GM23338 (cell line): Measurements from ENCODE around the gene MEGF10. TPM values are rescaled to one million over a fixed set of nuclear protein-coding genes. Genes with fewer than 3 reads are reported as not detected.

Experiments
- ATAC-seq: fragments of 200-7000 bp; cut with Tn5 transposase; 3 replicates; pipeline ENCODE4 v1.9.1; 2020
- DNase-seq: peaks from one replicate; pipeline ENCODE4 v3.0.0-alpha.2; 2015; ENCODE audit warnings: low spot score
- H2AFZ ChIP-seq: fragments of 200-600 bp; sonication (generic); 2 replicates; pipeline ENCODE4 v1.8.0; 2016; ENCODE audit warnings: antibody characterized with exemption, mild to moderate bottlenecking, moderate library complexity
- H3F3A ChIP-seq: fragments of 200-600 bp; sonication (generic); replicated peaks from 2 replicates; pipeline ENCODE4 v1.8.0; 2017; ENCODE audit warnings: antibody characterized with exemption, mixed run types, low read depth
- H3K27ac ChIP-seq: fragments of 200-600 bp; sonication (generic); 2 replicates; pipeline ENCODE4 v1.6.1; 2016; ENCODE audit warnings: low read depth
- H3K27me3 ChIP-seq: fragments of 200-600 bp; sonication (generic); 2 replicates; pipeline ENCODE4 v1.8.0; 2016; ENCODE audit warnings: mild to moderate bottlenecking, mixed run types, moderate library complexity; ENCODE audit not compliant: insufficient read depth
- H3K36me3 ChIP-seq: fragments of 200-600 bp; sonication (generic); 2 replicates; pipeline ENCODE4 v1.8.0; 2016; ENCODE audit warnings: mild to moderate bottlenecking; ENCODE audit not compliant: insufficient read depth
- H3K4me1 ChIP-seq: fragments of 200-600 bp; sonication (generic); 2 replicates; pipeline ENCODE4 v1.8.0; 2016; ENCODE audit warnings: mild to moderate bottlenecking, moderate library complexity; ENCODE audit not compliant: insufficient read depth
- H3K4me2 ChIP-seq: fragments of 200-600 bp; sonication (generic); 2 replicates; pipeline ENCODE4 v1.7.1; 2017; ENCODE audit warnings: mixed run types
- H3K4me3 ChIP-seq: fragments of 200-600 bp; sonication (generic); 2 replicates; pipeline ENCODE4 v1.6.1; 2016; ENCODE audit warnings: mixed run types
- H3K79me2 ChIP-seq: fragments of 200-600 bp; sonication (generic); replicated peaks from 2 replicates; pipeline ENCODE4 v1.8.0; 2017; ENCODE audit warnings: mild to moderate bottlenecking; ENCODE audit not compliant: insufficient read depth
- H3K9me2 ChIP-seq: fragments of 200-600 bp; sonication (generic); 2 replicates; pipeline ENCODE4 v1.8.0; 2017; ENCODE audit not compliant: insufficient read depth
- H4K20me1 ChIP-seq: fragments of 200-600 bp; sonication (generic); replicated peaks from 2 replicates; pipeline ENCODE4 v1.8.0; 2017; ENCODE audit warnings: mild to moderate bottlenecking; ENCODE audit not compliant: insufficient read depth
- H3K27ac Mint-ChIP-seq: 2 replicates; pipeline ENCODE4 v1.8.0; 2020; ENCODE audit warnings: inconsistent platforms, mild to moderate bottlenecking, moderate library complexity, mixed read lengths
- H3K27me3 Mint-ChIP-seq: 3 replicates; pipeline ENCODE4 v1.8.0; 2022; ENCODE audit warnings: low read depth, mild to moderate bottlenecking, moderate library complexity, mixed read lengths, inconsistent platforms; ENCODE audit not compliant: insufficient read depth, poor library complexity
- H3K36me3 Mint-ChIP-seq: 3 replicates; pipeline ENCODE4 v1.8.0; 2021; ENCODE audit warnings: low read depth, mild to moderate bottlenecking, inconsistent platforms, moderate library complexity, mixed read lengths
- H3K4me1 Mint-ChIP-seq: 3 replicates; pipeline ENCODE4 v1.8.0; 2020; ENCODE audit warnings: mild to moderate bottlenecking, inconsistent platforms, mixed read lengths
- H3K4me3 Mint-ChIP-seq: 3 replicates; pipeline ENCODE4 v1.8.0; 2021; ENCODE audit warnings: moderate library complexity, mild to moderate bottlenecking, inconsistent platforms, mixed read lengths
- H3K9me3 Mint-ChIP-seq: 3 replicates; pipeline ENCODE4 v1.8.0; 2020; ENCODE audit warnings: moderate library complexity, mild to moderate bottlenecking, inconsistent platforms, mixed read lengths
- EZH2 ChIP-seq: fragments of 200-600 bp; sonication (generic); IDR thresholded peaks from one replicate; pipeline ENCODE4 v1.8.0; 2017; ENCODE audit warnings: antibody characterized with exemption, mild to moderate bottlenecking, low read depth; ENCODE audit not compliant: unreplicated experiment
- EZH2phosphoT487 ChIP-seq: fragments of 200-600 bp; sonication (generic); IDR thresholded peaks from one replicate; pipeline ENCODE4 v1.8.1; 2018; ENCODE audit warnings: antibody characterized with exemption; ENCODE audit not compliant: unreplicated experiment
- POLR2AphosphoS5 ChIP-seq: IDR thresholded peaks from 2 replicates; pipeline ENCODE4 v1.6.1; 2016; ENCODE audit warnings: antibody characterized with exemption, low read depth
- ZNF114 ChIP-seq: fragments of 250-450 bp; sonication (Bioruptor Pico); IDR thresholded peaks from 2 replicates; pipeline ENCODE4 v1.5.0; 2020; ENCODE audit warnings: mild to moderate bottlenecking, moderate library complexity
- polyA plus RNA-seq: library from polyadenylated mRNA; unstranded; fragments of >200 nt; fragmentation: Nextera tagmentation; extraction: Ambion mirVana; gene quantifications from 2 replicates; pipeline ENCODE4 v1.2.1, GENCODE V29; 2016
- total RNA-seq: library from RNA; depleted of rRNA; stranded (reverse); fragments of >200 nt; shearing (Covaris generic); gene quantifications from 2 replicates; pipeline ENCODE4 v1.2.3, GENCODE V29; 2014
- TF ChIP-seq, protein P1 (sequence below): fragments of 250-450 bp; sonication (Bioruptor Pico); IDR thresholded peaks from 2 replicates; pipeline ENCODE4 v1.5.0; 2020; ENCODE audit warnings: mild to moderate bottlenecking, moderate library complexity
- TF ChIP-seq, protein P2 (sequence below), 2 experiments: fragments of 200-600 bp in 1 of 2; sonication (generic) in 1 of 2; conservative IDR thresholded peaks; 2 replicates each; pipeline versions ENCODE4 v1.5.1 to v1.6.1; 2016 to 2017; ENCODE audit warnings: antibody characterized with exemption in 2 of 2, low read depth in 2 of 2, mild to moderate bottlenecking in 2 of 2, moderate library complexity in 1 of 2

Gene MEGF10
- total and polyA plus RNA-seq, 2 experiments from 2014 or later: 4.5 to 28.3 TPM

- TF ChIP-seq, protein P1, sequence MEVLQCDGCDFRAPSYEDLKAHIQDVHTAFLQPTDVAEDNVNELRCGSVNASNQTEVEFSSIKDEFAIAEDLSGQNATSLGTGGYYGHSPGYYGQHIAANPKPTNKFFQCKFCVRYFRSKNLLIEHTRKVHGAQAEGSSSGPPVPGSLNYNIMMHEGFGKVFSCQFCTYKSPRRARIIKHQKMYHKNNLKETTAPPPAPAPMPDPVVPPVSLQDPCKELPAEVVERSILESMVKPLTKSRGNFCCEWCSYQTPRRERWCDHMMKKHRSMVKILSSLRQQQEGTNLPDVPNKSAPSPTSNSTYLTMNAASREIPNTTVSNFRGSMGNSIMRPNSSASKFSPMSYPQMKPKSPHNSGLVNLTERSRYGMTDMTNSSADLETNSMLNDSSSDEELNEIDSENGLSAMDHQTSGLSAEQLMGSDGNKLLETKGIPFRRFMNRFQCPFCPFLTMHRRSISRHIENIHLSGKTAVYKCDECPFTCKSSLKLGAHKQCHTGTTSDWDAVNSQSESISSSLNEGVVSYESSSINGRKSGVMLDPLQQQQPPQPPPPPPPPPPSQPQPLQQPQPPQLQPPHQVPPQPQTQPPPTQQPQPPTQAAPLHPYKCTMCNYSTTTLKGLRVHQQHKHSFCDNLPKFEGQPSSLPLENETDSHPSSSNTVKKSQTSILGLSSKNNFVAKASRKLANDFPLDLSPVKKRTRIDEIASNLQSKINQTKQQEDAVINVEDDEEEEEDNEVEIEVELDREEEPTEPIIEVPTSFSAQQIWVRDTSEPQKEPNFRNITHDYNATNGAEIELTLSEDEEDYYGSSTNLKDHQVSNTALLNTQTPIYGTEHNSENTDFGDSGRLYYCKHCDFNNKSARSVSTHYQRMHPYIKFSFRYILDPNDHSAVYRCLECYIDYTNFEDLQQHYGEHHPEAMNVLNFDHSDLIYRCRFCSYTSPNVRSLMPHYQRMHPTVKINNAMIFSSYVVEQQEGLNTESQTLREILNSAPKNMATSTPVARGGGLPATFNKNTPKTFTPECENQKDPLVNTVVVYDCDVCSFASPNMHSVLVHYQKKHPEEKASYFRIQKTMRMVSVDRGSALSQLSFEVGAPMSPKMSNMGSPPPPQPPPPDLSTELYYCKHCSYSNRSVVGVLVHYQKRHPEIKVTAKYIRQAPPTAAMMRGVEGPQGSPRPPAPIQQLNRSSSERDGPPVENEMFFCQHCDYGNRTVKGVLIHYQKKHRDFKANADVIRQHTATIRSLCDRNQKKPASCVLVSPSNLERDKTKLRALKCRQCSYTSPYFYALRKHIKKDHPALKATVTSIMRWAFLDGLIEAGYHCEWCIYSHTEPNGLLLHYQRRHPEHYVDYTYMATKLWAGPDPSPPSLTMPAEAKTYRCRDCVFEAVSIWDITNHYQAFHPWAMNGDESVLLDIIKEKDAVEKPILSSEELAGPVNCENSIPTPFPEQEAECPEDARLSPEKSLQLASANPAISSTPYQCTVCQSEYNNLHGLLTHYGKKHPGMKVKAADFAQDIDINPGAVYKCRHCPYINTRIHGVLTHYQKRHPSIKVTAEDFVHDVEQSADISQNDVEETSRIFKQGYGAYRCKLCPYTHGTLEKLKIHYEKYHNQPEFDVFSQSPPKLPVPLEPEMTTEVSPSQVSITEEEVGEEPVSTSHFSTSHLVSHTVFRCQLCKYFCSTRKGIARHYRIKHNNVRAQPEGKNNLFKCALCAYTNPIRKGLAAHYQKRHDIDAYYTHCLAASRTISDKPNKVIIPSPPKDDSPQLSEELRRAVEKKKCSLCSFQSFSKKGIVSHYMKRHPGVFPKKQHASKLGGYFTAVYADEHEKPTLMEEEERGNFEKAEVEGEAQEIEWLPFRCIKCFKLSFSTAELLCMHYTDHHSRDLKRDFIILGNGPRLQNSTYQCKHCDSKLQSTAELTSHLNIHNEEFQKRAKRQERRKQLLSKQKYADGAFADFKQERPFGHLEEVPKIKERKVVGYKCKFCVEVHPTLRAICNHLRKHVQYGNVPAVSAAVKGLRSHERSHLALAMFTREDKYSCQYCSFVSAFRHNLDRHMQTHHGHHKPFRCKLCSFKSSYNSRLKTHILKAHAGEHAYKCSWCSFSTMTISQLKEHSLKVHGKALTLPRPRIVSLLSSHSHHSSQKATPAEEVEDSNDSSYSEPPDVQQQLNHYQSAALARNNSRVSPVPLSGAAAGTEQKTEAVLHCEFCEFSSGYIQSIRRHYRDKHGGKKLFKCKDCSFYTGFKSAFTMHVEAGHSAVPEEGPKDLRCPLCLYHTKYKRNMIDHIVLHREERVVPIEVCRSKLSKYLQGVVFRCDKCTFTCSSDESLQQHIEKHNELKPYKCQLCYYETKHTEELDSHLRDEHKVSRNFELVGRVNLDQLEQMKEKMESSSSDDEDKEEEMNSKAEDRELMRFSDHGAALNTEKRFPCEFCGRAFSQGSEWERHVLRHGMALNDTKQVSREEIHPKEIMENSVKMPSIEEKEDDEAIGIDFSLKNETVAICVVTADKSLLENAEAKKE (CRISPR knock-in tag): no peak
- TF ChIP-seq EZH2 (no peak), EZH2phosphoT487 (no peak), POLR2AphosphoS5 (no peak), ZNF114 (CRISPR knock-in tag) (no peak)
- TF ChIP-seq, protein P2, sequence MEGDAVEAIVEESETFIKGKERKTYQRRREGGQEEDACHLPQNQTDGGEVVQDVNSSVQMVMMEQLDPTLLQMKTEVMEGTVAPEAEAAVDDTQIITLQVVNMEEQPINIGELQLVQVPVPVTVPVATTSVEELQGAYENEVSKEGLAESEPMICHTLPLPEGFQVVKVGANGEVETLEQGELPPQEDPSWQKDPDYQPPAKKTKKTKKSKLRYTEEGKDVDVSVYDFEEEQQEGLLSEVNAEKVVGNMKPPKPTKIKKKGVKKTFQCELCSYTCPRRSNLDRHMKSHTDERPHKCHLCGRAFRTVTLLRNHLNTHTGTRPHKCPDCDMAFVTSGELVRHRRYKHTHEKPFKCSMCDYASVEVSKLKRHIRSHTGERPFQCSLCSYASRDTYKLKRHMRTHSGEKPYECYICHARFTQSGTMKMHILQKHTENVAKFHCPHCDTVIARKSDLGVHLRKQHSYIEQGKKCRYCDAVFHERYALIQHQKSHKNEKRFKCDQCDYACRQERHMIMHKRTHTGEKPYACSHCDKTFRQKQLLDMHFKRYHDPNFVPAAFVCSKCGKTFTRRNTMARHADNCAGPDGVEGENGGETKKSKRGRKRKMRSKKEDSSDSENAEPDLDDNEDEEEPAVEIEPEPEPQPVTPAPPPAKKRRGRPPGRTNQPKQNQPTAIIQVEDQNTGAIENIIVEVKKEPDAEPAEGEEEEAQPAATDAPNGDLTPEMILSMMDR (conservative IDR thresholded peaks at IDR 0.05; ENCODE audit: low read depth in 2 of 2): no peak
Observed at GRCh38 chr5:127398508-127398907, 107.9 kb downstream of the MEGF10 start (continued).

DNA sequence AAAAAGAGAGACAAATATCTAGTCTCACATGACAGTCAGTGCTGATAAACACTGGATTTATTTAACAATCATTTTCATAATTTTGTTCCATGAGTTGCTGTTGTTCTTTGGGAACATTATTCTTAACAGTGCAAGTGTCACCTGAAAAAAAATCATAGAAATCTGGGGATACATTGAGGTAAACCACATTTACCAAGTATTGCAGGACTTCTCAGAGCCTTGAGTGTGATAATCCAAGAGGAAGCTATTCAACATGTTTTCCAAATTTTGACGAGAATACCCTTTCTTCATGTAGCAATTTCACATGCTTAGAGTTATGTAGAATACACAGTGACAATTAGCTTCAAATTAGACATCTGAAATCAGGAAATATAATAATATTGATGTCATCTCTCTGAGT is 108.5 kb downstream of the MEGF10 start:
- peaks cover 13% of the 10 kb centered on the region for H3K4me1 Mint-ChIP-seq
- no peak overlapping the region for H3K27ac ChIP-seq

More for the DNA sequence above, 108.5 kb downstream of the MEGF10 start:
- no peak for DNase-seq
- H3K79me2 ChIP-seq: no peaks in the 10 kb centered on the region
- TF ChIP-seq, protein P2 (conservative IDR thresholded peaks at IDR 0.05; ENCODE audit: low read depth in 2 of 2): no peak
- Mint-ChIP-seq H3K27ac (no peak overlapping the region), H3K36me3 (peaks cover 19% of the 10 kb centered on the region), H3K9me3 (no peaks in the 10 kb centered on the region), H3K4me3 (no peak overlapping the region), H3K27me3 (no peaks in the 10 kb centered on the region)
- H3K4me1 ChIP-seq: peaks cover 4% of the 10 kb centered on the region; the same call in 1 of the 2 replicates
- H3K4me3 ChIP-seq: no peak overlapping the region
- H2AFZ ChIP-seq: no peak overlapping the region
- no peaks in the 10 kb centered on the region for H3K9me2 ChIP-seq
- no peak overlapping the region for H3K4me2 ChIP-seq
- no peak for ATAC-seq
- no peaks in the 10 kb centered on the region for H3F3A ChIP-seq
- no peaks in the 10 kb centered on the region for H3K27me3 ChIP-seq
- no peaks in the 10 kb centered on the region for H4K20me1 ChIP-seq
- no peaks in the 10 kb centered on the region for H3K36me3 ChIP-seq
